ENCODE data around the gene PIK3R2.
"Not testable (repeated sequence)": the region's sequence is repeated elsewhere in the genome, so short reads cannot be mapped to it uniquely, and the experiment has no call there.

PIK3R2 gene

DNA sequence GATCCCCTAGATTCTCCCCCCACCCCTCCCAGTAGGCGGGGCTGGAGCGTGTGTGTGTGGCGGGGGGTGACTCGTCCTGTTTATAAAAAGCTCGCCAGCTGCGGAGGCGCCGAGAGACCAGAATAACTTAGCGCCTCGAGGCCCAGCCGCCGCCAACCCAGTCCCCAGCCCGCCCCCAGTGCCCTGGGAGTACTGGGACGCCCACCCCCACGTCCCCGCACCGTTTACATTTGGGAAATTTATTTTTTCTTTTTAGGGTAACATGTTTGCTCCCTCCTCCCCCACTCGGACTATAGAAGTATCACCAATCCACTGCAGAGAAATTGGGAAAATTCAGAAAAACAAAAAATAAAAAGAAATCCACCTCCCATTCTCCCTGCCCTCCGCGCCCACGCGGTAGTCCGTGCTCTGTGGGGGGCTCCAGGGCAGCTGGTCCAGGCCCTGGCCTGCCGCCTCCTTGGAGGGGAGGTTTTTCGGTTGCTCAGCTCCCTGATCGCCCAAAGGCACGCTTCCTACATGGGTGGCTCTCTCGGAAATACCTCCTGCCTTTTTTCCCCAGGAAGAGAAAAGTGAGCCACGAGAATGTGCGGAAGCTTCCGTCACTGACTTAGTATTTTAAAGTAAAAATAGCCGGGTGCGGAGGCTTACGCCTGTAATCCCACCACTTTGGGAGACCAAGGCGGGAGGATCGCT is 52.4 kb downstream of the PIK3R2 start:
- no peak for DNase-seq

DNA sequence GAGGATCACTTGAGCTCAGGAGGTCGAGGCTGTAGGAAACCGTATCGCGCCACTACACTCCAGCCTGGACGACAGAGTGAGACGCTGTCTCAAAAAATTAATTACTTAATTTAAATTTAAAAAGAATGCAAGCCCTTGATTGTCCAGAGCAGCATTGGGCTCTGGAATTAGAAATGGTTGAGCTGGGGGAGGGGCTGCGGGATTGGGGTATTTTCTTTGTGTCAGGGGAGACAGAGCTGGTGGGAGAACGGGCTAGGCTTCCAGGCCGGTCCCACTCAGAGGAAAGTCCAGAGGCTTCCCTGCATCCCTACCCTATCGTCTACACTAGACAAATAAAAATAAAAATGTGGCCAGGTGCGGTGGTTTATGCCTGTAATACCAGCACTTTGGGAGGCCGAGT is 53.1 kb downstream of the PIK3R2 start:
- no peak for DNase-seq

DNA sequence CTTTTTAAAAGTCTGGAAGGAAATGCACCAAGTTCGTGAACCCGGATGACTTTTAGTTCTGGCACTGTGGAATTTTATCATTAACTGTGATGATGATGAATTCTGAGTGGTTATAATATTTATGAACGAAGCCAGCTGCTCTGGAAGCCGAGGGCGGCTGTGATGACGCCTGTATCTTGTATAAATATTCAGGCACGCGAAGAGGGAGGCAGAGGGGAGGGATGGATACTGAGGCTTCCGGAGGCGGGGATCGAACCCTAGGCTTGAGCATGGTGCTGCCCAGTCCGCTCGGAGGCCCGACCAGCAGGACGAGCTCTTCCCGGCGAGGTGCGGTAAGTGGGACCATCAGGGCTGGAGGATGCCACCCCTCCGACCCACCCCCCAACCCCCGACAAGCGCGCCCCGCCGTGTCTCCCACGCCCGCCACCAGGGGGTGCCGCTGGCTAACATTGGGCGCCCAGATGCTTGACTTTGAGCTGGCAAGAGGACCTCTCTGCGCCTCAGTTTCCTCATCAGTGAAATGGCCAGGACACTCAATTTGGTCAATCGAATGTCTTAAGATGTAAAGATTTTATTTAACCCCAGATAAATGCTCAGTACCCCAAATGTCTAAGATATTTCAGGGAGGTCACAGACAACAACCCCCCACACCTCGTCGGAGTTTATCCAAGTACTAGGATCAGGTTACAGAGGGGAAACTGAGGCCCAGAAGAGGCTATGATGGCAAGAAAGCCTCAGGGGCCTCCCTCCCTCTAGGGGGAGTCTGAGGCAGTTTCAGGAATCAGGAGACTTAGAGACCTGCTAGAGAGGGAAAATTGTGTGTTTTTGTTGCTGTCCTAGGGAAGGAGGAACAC is 55.4 kb downstream of the PIK3R2 start:
- no peak for DNase-seq

DNA sequence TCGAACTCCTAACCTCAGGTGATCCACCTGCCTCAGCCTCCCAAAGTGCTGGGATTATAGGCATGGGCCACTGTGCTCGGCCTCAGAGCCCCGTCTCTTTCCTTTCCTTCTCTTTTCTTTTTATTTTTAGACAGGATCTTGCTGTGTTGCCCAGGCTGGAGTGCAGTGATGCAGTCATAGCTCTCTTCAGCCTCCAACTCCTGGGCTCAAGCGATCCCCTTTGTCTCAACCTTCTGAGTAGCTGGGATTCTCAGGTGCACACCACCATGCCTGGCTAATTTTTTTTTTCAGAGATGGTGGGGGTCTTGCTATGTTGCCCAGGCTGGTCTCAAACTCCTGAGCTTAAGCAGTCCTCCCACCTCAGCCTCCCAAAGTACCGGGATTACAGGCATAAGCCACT is 56.9 kb downstream of the PIK3R2 start:
- not testable (repeated sequence) for DNase-seq

DNA sequence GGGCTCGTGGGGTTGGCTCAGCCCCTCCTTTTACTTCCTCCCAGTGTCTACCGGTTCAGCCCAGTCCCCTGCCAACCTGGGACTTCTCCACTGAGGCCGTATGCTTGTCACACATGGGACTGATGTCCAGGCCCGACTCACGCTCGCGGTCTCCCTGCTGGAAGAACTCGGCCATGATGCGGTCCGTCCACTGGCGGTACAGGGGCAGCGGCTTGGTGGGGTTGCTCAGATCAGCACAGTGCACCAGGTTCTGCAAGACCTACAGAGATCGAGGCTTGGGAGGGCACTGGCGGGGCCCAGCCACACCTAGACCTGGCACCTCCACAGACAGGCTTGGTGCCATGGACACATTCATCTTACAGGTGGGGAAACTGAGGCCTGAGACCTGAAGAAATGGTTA is 58.7 kb downstream of the PIK3R2 start:
- no peak for DNase-seq

DNA sequence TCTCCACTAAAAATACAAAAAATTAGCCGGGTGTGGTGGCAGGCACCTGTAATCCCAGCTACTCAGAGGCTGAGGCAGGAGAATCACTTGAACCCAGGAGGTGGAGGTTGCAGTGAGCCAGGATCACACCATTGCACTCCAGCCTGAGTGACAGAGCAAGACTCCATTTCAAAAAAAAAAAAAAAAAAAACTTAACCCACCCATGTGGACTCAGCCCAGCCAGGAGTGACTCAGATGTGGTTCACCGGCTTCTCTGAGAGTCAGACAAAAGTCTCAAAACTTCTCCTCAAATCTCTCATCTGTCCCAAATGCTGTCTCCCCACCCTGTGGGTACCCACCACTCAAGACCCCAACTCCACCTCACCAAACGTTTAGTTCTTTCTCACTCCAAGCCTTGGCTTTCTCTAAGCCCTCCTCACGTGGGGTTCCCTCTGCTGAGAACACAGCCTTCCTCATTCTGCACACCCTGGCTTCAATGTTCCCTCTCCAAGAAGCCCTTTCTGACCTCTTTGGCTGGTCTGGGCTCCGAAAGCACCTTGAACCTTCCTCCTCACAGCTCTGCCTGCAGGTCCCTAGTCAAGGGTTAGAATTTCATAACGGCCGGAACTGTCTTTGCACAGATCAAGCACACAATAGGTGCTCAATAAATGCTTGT is 61.9 kb downstream of the PIK3R2 start:
- DNase-seq, result no peak

DNA sequence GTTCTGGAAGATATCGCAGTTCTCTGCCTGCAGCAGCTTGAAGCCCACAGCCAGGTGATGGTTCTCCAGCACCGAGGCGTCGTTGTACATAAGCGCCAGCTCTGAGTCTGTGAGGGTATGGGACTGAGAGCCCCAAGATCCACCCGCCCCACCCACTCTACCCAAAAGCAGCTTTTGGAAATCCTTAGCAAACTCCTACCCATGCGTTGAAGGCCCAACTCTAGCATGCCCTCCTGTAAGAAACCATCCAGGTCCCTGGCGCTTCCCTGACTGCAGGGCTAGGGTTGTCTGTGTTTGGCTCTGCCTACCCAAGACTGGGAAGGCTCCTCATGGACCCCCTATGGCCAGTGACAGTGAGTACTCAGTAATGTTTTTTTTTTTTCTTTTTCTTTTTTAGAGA is 63.8 kb downstream of the PIK3R2 start:
- no peak for DNase-seq

DNA sequence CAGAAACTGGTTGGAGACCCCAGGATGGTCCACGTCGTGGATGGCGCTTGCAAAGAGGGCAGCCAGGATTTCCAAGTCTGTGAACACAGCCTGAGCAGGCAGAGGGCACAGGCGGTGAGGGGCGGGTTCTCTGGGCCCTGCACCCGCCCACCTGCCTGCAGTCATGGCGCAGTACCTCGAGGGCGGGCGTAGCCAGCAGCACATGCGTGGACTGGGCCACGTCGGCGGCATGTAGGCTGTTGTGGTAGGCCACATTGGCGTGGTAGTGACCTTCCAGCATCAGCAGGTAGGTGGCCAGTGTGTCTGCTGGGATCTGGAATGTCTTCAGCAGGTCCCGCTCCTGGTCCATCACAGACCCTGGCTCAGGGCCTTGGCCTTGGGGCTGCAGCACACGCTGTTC is 65.2 kb downstream of the PIK3R2 start:
- DNase-seq, result no peak

DNA sequence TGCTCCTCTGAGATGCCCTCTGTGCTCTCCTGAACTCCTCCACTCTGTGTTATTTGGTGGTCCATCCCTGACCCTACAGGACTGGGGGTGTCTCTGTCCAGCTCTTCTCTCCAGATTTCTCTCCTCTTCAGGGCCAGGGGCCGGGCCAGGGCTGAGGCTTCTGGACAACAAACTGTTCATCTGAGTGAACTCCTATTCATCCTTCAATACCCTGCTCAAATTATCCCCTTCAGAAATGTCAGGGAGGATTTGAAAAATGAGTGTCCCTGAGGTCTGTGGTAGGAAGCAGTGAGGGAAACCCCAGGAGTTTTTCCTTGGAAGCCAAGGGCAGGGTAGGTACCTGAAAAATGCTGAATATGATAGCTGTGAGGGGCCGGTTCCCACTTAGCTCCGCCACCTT is 65.6 kb downstream of the PIK3R2 start:
- DNase-seq, result no peak
